HG02642 (cell line): ENCODE data around the gene SLC12A3.

Experiments used
- ATAC-seq: cut with Tn5 transposase; IDR thresholded peaks from one replicate; pipeline ENCODE4 v1.9.1; 2021; ENCODE audit warnings: mild to moderate bottlenecking; ENCODE audit not compliant: unreplicated experiment, poor library complexity

The SLC12A3 gene

DNA sequence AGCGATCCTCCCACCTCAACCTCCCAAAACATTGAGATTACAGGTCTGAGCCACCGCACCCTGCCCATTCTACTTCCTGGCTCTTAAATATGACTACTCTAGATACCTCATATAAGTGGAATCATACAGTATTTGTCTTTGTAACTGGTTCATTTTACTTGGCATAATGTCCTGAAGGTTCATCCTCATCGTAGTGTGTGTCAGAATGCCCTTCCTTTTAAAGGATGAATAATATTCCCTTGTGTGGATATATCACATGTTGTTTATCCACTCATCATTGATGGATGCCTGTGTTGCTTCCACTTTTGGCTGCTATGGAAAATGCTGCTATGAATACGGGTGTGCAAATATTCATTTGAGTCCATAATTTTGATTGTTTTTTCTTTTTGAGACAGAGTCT, 91.1 kb downstream of the SLC12A3 start:
- ATAC-seq, result no peak

- no peak for ATAC-seq
These were observed 91.7 kb downstream of the SLC12A3 start for GRCh38 chr16:56956756-56957155.

DNA sequence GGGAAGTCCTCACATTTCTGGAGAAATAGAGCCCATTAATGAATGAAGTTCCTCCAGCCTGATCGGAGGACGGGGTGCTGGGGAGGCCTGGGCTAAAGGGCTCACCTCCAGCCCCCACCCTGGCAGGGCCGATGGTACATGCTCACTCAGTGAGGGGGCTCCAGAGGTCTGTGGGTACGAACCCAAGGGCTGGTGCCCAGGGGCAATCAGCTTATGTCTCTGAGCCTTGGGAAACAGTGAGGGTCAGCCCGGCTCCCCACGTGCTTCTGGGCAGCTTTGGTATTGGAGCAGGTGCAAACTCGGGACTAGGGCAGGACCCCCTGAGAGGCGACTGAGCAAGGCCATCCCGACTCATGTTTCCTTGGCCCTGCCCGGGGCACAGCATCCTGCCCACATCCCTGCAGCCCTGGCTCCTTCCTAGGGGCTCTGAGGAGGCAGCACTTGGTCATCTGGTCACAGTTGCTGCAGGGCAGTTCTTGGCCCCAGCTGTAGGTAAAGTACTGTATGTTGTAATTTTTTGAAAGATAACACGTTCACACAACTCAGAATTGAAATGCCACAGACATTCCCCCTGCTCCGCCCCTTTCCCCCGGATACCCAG, 95.8 kb downstream of the SLC12A3 start:
- ATAC-seq, result no peak

- no peak for ATAC-seq
These were observed 96.4 kb downstream of the SLC12A3 start for GRCh38 chr16:56961386-56961785.

DNA sequence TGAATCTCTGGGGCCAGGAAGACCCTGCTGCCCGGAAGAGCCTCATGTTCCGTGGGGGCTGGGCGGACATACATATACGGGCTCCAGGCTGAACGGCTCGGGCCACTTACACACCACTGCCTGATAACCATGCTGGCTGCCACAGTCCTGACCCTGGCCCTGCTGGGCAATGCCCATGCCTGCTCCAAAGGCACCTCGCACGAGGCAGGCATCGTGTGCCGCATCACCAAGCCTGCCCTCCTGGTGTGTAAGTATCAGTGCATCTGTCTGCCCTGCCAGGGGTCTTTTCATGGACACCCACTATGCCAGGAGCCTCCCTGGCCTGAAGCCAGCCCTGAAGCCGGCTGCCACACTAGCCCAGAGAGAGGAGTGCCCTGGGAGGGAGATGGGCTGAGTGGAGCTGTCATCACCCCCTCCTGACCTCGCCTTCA, 96.9 kb downstream of the SLC12A3 start, which contains the start of gene CETP:
Gene CETP (plus strand): TSS at position 100 of the 431 bp plus-strand sequence. CDS start 30 bp downstream, at position 130.
- no peak for ATAC-seq

GRCh38 chr16:56964243-56965148, 99.5 kb downstream of the SLC12A3 start:
- ATAC-seq, result peak; percentile 75
